IMR-90 (cell line): ENCODE measurements around the gene METTL23. TPM values are rescaled to one million over a fixed set of nuclear protein-coding genes. Genes with fewer than 3 reads are reported as not detected.

ENCODE experiments used
- ATAC-seq: fragments of 200-7000 bp; cut with Tn5 transposase; 2 replicates; pipeline ENCODE4 v1.9.1; 2020; ENCODE audit warnings: low read depth, mild to moderate bottlenecking, moderate library complexity
- BruUV-seq: library from RNA; stranded (reverse); fragments of 400-500 nt; replicated peaks from 2 replicates; lab custom pipeline; 2021; lab: Mats Ljungman, UMichigan
- CTCF ChIA-PET: fragments of 300-600 bp; formaldehyde crosslinking; extraction: SDS; loops from one replicate; lab custom pipeline; 2021; ENCODE audit warnings: antibody characterized with exemption; lab: Yijun Ruan, JAX
- POLR2A ChIA-PET: fragments of 300-600 bp; sonication (Branson Sonifier 250); formaldehyde crosslinking; loops from one replicate; lab custom pipeline; 2022; ENCODE audit warnings: antibody characterized with exemption; ENCODE audit not compliant: unreplicated experiment; lab: Charles Lee
- DNase-seq: peaks from one replicate; pipeline ENCODE4 v3.0.0; 2013
- H2AFZ ChIP-seq: replicated peaks from 2 replicates; pipeline ENCODE3; 2013; ENCODE audit warnings: low read length, mild to moderate bottlenecking; ENCODE audit not compliant: poor library complexity
- H2AK5ac ChIP-seq: 2 replicates; pipeline ENCODE4 v1.6.1; 2013; ENCODE audit warnings: low read depth, low read length, inconsistent platforms
- H2AK9ac ChIP-seq: replicated peaks from 2 replicates; pipeline ENCODE3; 2013; ENCODE audit warnings: mild to moderate bottlenecking, low read depth, low read length, moderate library complexity; ENCODE audit not compliant: poor library complexity
- H2BK120ac ChIP-seq: 2 replicates; pipeline ENCODE4 v1.6.1; 2013; ENCODE audit warnings: low read depth, low read length, inconsistent platforms
- H2BK15ac ChIP-seq: 3 replicates; pipeline ENCODE4 v1.6.1; 2013; ENCODE audit warnings: low read depth, low read length, inconsistent platforms
- H2BK20ac ChIP-seq: 2 replicates; pipeline ENCODE4 v1.6.1; 2013; ENCODE audit warnings: low read depth, mild to moderate bottlenecking, inconsistent platforms, low read length, moderate library complexity
- H2BK5ac ChIP-seq: 2 replicates; pipeline ENCODE4 v1.6.1; 2013; ENCODE audit warnings: mild to moderate bottlenecking, low read depth, low read length, inconsistent platforms; ENCODE audit not compliant: poor library complexity, severe bottlenecking
- H3K14ac ChIP-seq: replicated peaks from 2 replicates; pipeline ENCODE4 v1.6.1; 2013; ENCODE audit warnings: low read depth, low read length, inconsistent platforms
- H3K18ac ChIP-seq: 2 replicates; pipeline ENCODE4 v1.6.1; 2013; ENCODE audit warnings: low read depth, low read length, control low read depth
- H3K23ac ChIP-seq: 2 replicates; pipeline ENCODE4 v1.6.1; 2013; ENCODE audit warnings: low read depth, low read length, inconsistent platforms
- H3K27ac ChIP-seq: 2 replicates; pipeline ENCODE4 v1.5.1; 2013; ENCODE audit warnings: mild to moderate bottlenecking, control low read depth, low read length; ENCODE audit not compliant: insufficient read depth
- H3K27me3 ChIP-seq: 2 replicates; pipeline ENCODE4 v1.6.1; 2013; ENCODE audit warnings: low read length; ENCODE audit not compliant: control insufficient read depth, insufficient read depth
- H3K36me3 ChIP-seq: 2 replicates; pipeline ENCODE4 v1.6.1; 2013; ENCODE audit warnings: low read length, mixed read lengths; ENCODE audit not compliant: control insufficient read depth, insufficient read depth
- H3K4ac ChIP-seq: 2 replicates; pipeline ENCODE4 v1.6.1; 2013; ENCODE audit warnings: low read depth, low read length, inconsistent platforms
- H3K4me1 ChIP-seq: 2 replicates; pipeline ENCODE4 v1.6.1; 2013; ENCODE audit warnings: low read length, mixed read lengths; ENCODE audit not compliant: control insufficient read depth, insufficient read depth
- H3K4me2 ChIP-seq: 2 replicates; pipeline ENCODE4 v1.6.1; 2013; ENCODE audit warnings: low read depth, mild to moderate bottlenecking, control low read depth, low read length, moderate library complexity
- H3K4me3 ChIP-seq: 2 replicates; pipeline ENCODE4 v1.5.1; 2013; ENCODE audit warnings: low read depth, mild to moderate bottlenecking, control low read depth, low read length, moderate library complexity; ENCODE audit not compliant: insufficient read depth
- H3K56ac ChIP-seq: 2 replicates; pipeline ENCODE4 v1.6.1; 2013; ENCODE audit warnings: low read length, inconsistent platforms; ENCODE audit not compliant: insufficient read depth; ENCODE audit errors: extremely low read depth
- H3K79me1 ChIP-seq, 2 experiments: 2 replicates each; pipeline ENCODE4 v1.6.1; 2013; ENCODE audit warnings: low read length in 2 of 2, inconsistent platforms in 1 of 2, low read depth in 1 of 2
- H3K9ac ChIP-seq: 2 replicates; pipeline ENCODE4 v1.6.1; 2013; ENCODE audit warnings: low read depth, low read length, control low read depth
- H3K9me1 ChIP-seq: 2 replicates; pipeline ENCODE4 v1.6.1; 2013; ENCODE audit warnings: low read length, inconsistent platforms; ENCODE audit not compliant: insufficient read depth
- H3K9me3 ChIP-seq: 2 replicates; pipeline ENCODE4 v1.6.1; 2013; ENCODE audit warnings: low read length; ENCODE audit not compliant: control insufficient read depth, insufficient read depth
- H4K20me1 ChIP-seq: 2 replicates; pipeline ENCODE4 v1.6.1; 2013; ENCODE audit warnings: low read length, inconsistent platforms; ENCODE audit not compliant: insufficient read depth
- H4K5ac ChIP-seq: 2 replicates; pipeline ENCODE4 v1.6.1; 2013; ENCODE audit warnings: mild to moderate bottlenecking, low read depth, low read length, control low read depth
- H4K8ac ChIP-seq, 2 experiments: 2 replicates each; pipeline ENCODE4 v1.6.1; 2013; ENCODE audit warnings: low read depth in 2 of 2, low read length in 2 of 2, control low read depth in 1 of 2, inconsistent platforms in 1 of 2
- H4K91ac ChIP-seq: 2 replicates; pipeline ENCODE4 v1.6.1; 2013; ENCODE audit warnings: low read depth, low read length, inconsistent platforms; ENCODE audit not compliant: insufficient read depth
- CEBPB ChIP-seq: IDR thresholded peaks from 2 replicates; pipeline ENCODE4 v1.6.1; 2012; ENCODE audit warnings: low read depth, low read length, improper control_type of control experiment
- CTCF ChIP-seq: conservative IDR thresholded peaks from 2 replicates; pipeline ENCODE4 v1.5.1; 2012; ENCODE audit warnings: mild to moderate bottlenecking, low read depth, low read length, improper control_type of control experiment
- MAFK ChIP-seq: IDR thresholded peaks from 2 replicates; pipeline ENCODE4 v1.6.1; 2012; ENCODE audit warnings: low read depth, low read length, improper control_type of control experiment
- MAZ ChIP-seq: IDR thresholded peaks from 2 replicates; pipeline ENCODE4 v1.6.1; 2012; ENCODE audit warnings: low read depth, mild to moderate bottlenecking, low read length, improper control_type of control experiment, moderate library complexity, borderline replicate concordance
- RFX5 ChIP-seq: IDR thresholded peaks from 2 replicates; pipeline ENCODE4 v1.8.0; 2012; ENCODE audit warnings: low read depth, mild to moderate bottlenecking, low read length, moderate library complexity
- WGBS, 2 experiments: methylation state at CpG; one replicate each; pipeline versions ENCODE4 v1.1.5 to v1.1.7; 2013; ENCODE audit warnings: missing lambda C conversion rate in 2 of 2; ENCODE audit not compliant: insufficient read length in 1 of 2; ENCODE audit errors: extremely low coverage in 2 of 2; 5-methylcytosine and 5-hydroxymethylcytosine counted together
- dilution Hi-C: fragments of 300-500 bp; cut with HindIII; formaldehyde crosslinking; loops from one replicate; pipeline ENCODE4 v1.14.3; 2018; ENCODE audit warnings: low sequenced_read_pairs; ENCODE audit not compliant: unreplicated experiment
- in situ Hi-C: fragments of 300-500 bp; cut with MboI; formaldehyde crosslinking; loops from 3 replicates; pipeline ENCODE4 v1.14.3; 2019; ENCODE audit warnings: low sequenced_read_pairs, inconsistent platforms, mixed read lengths
- intact Hi-C: fragments of 100-400 bp; cut with micrococcal nuclease; formaldehyde crosslinking; loops from 2 replicates; pipeline ENCODE4 v1.10.0; 2022
- polyA plus RNA-seq, 3 experiments: library from polyadenylated mRNA; depleted of rRNA; stranded (reverse); fragments of >200 nt; gene quantifications; 2 replicates each; pipeline ENCODE4 v1.2.3, GENCODE V29; 2012; ENCODE audit warnings: low replicate concordance in 1 of 3
- total RNA-seq: library from RNA; depleted of rRNA; stranded (reverse); fragments of >200 nt; gene quantifications from 2 replicates; pipeline ENCODE4 v1.2.3, GENCODE V29; 2012

METTL23 gene
- total and polyA plus RNA-seq, 2 of the 4 experiments (the other 2 are of a cell fraction) = 18.8 to 32.1 TPM

GRCh38 chr17:76688165-76688622 is 38.4 kb upstream of the METTL23 start:
- Histone ChIP-seq H4K8ac (peak overlapping the region; percentile 47 to 75; a peak in 3 of 4 replicates), H3K23ac (peak overlapping the region; percentile 49; the same call in 1 of the 2 replicates), H2BK15ac (peak overlapping the region; percentile 89; the same call in 2 of the 3 replicates), H3K9ac (peak overlapping the region; percentile 1; the same call in 1 of the 2 replicates), H3K27me3 (no peaks in the 10 kb centered on the region), H3K27ac (peak overlapping the region; percentile 75), H3K14ac (peak overlapping the region; percentile 76), H4K91ac (peak overlapping the region; percentile 87), H3K79me1 (peaks cover 21 to 77% of the 10 kb centered on the region in 2 experiments; a peak in 3 of 4 replicates), H3K18ac (peak overlapping the region; percentile 80), H3K56ac (peak overlapping the region; percentile 28; the same call in 1 of the 2 replicates), H2BK5ac (peak overlapping the region; percentile 93), H2BK120ac (peak overlapping the region; percentile 86), H2AFZ (peak overlapping the region; percentile 46), H4K5ac (peak overlapping the region; percentile 69), H2AK9ac (peak overlapping the region; percentile 96), H3K36me3 (peaks cover 33% of the 10 kb centered on the region), H3K4me2 (peak overlapping the region; percentile 60), H4K20me1 (peaks cover 34% of the 10 kb centered on the region; the same call in 1 of the 2 replicates), H3K9me1 (peaks cover 28% of the 10 kb centered on the region), H3K4ac (peak overlapping the region; percentile 89), H2BK20ac (peak overlapping the region; percentile 66), H3K9me3 (no peaks in the 10 kb centered on the region), H3K4me3 (no peak overlapping the region), H3K4me1 (peaks cover 21% of the 10 kb centered on the region), H2AK5ac (peak overlapping the region; percentile 91)
- POLR2A ChIA-PET = interaction anchor here (0.6 to 0.7 kb wide), 2 partner anchors 33 to 152 kb away, joined by 3 read pairs; no protein-coding TSS in a partner anchor
- ATAC-seq = peak; percentile 23
- BruUV-seq = no TSS peak
- intact Hi-C loops (loop anchor here (1.0 to 10.0 kb wide), 2 partner anchors 21 to 1917 kb away; no protein-coding TSS in a partner anchor), in situ Hi-C loops (no loop called here), dilution Hi-C loops (no loop called here)
- TF ChIP-seq CEBPB = no peak
- TF ChIP-seq RFX5 = no peak
- TF ChIP-seq CTCF = peak; percentile 14; the same call in 1 of the 2 replicates
- no peak for TF ChIP-seq MAFK
- peak; percentile 39; the same call in 1 of the 2 replicates for TF ChIP-seq MAZ
- DNase-seq = no peak
- CTCF ChIA-PET = interaction anchor here (0.6 to 1.2 kb wide), 2 partner anchors 26 to 47 kb away, joined by 3 to 5 read pairs; no protein-coding TSS in a partner anchor
- WGBS, 2 experiments = 66% methylated on average over 6 of the region's 11 CpGs; no CpG with 5 or more reads in 1 of the 2 experiments
